H1 (cell line): ENCODE results near the gene BRD8. TPM values are rescaled to one million over a fixed set of nuclear protein-coding genes. Genes with fewer than 3 reads are reported as not detected.

Experiments used
- CTCF ChIA-PET: fragments of 300-600 bp; sonication (Branson Sonifier 250); formaldehyde crosslinking; loops from one replicate; lab custom pipeline; 2021; ENCODE audit not compliant: partially characterized antibody; lab: Charles Lee
- POLR2A ChIA-PET: fragments of 300-600 bp; sonication (Branson Sonifier 250); formaldehyde crosslinking; loops from one replicate; lab custom pipeline; 2021; ENCODE audit warnings: inconsistent platforms; ENCODE audit not compliant: partially characterized antibody; lab: Charles Lee
- DNase-seq, 2 experiments: peaks; one replicate each; pipeline versions ENCODE4 v3.0.0 to v3.0.0-alpha.2; 2010 to 2022; ENCODE audit warnings: low spot score in 2 of 2, low read depth in 1 of 2, mixed read lengths in 1 of 2
- FAIRE-seq: peaks from 2 replicates; lab custom pipeline; 2011; peaks lifted over from hg19 to GRCh38; lab: Jason Lieb, UNC
- H2AFZ ChIP-seq: 2 replicates; pipeline ENCODE4 v1.8.1; 2012; ENCODE audit warnings: low read length, inconsistent platforms
- H2AK5ac ChIP-seq: 2 replicates; pipeline ENCODE4 v1.6.1; 2013; ENCODE audit warnings: low read depth, low read length
- H2BK120ac ChIP-seq: replicated peaks from 2 replicates; pipeline ENCODE3; 2013; ENCODE audit warnings: low read depth, low read length, inconsistent platforms
- H2BK12ac ChIP-seq: 2 replicates; pipeline ENCODE4 v1.6.1; 2013; ENCODE audit warnings: low read depth, low read length
- H2BK15ac ChIP-seq: 2 replicates; pipeline ENCODE4 v1.6.1; 2013; ENCODE audit warnings: low read length
- H2BK20ac ChIP-seq: 2 replicates; pipeline ENCODE4 v1.6.1; 2013; ENCODE audit warnings: low read length
- H2BK5ac ChIP-seq: 2 replicates; pipeline ENCODE4 v1.6.1; 2013; ENCODE audit warnings: low read depth, low read length
- H3K14ac ChIP-seq: 2 replicates; pipeline ENCODE4 v1.6.1; 2013; ENCODE audit warnings: inconsistent platforms; ENCODE audit not compliant: insufficient read length
- H3K18ac ChIP-seq: 2 replicates; pipeline ENCODE4 v1.6.1; 2013; ENCODE audit warnings: low read length; ENCODE audit errors: extremely low read depth
- H3K23ac ChIP-seq: 2 replicates; pipeline ENCODE4 v1.6.1; 2013; ENCODE audit warnings: inconsistent platforms; ENCODE audit not compliant: insufficient read length
- H3K23me2 ChIP-seq: 2 replicates; pipeline ENCODE4 v1.6.1; 2013; ENCODE audit warnings: low read depth, low read length
- H3K27ac ChIP-seq: 2 replicates; pipeline ENCODE4 v1.6.1; 2011; ENCODE audit warnings: low read depth, low read length, inconsistent platforms
- H3K27me3 ChIP-seq, 4 experiments: replicated peaks in 1 of 4; 1 replicate in 1 of 4; 2 replicates in 3 of 4; pipeline versions ENCODE4 v1.6.1 to v1.8.1; 2011 to 2013; ENCODE audit warnings: low read length in 3 of 4, mild to moderate bottlenecking in 3 of 4, inconsistent platforms in 2 of 4, mixed read lengths in 2 of 4, moderate library complexity in 1 of 4; ENCODE audit not compliant: control insufficient read depth in 3 of 4, insufficient read depth in 3 of 4; ENCODE audit errors: extremely low read depth in 1 of 4
- H3K36me3 ChIP-seq, 4 experiments: 2 replicates each; pipeline versions ENCODE4 v1.6.1 to v1.8.1; 2011 to 2013; ENCODE audit warnings: mild to moderate bottlenecking in 4 of 4, low read length in 3 of 4, moderate library complexity in 2 of 4, control low read depth in 1 of 4, inconsistent platforms in 1 of 4; ENCODE audit not compliant: insufficient read depth in 4 of 4, control insufficient read depth in 2 of 4
- H3K4ac ChIP-seq: replicated peaks from 2 replicates; pipeline ENCODE3; 2013; ENCODE audit warnings: low read length, low read depth, mixed read lengths, inconsistent platforms; ENCODE audit not compliant: insufficient read length
- H3K4me1 ChIP-seq, 4 experiments: replicated peaks in 1 of 4; 1 replicate in 1 of 4; 2 replicates in 3 of 4; pipeline versions ENCODE4 v1.6.1 to v1.8.1; 2011 to 2013; ENCODE audit warnings: low read length in 3 of 4, inconsistent platforms in 2 of 4, mixed read lengths in 1 of 4; ENCODE audit not compliant: insufficient read depth in 4 of 4, control insufficient read depth in 3 of 4
- H3K4me2 ChIP-seq, 2 experiments: 2 replicates each; pipeline versions ENCODE4 v1.6.1 to v1.8.1; 2011 to 2013; ENCODE audit warnings: low read depth in 2 of 2, low read length in 2 of 2, control low read depth in 1 of 2, inconsistent platforms in 1 of 2, mild to moderate bottlenecking in 1 of 2; ENCODE audit not compliant: insufficient read depth in 1 of 2
- H3K4me3 ChIP-seq, 4 experiments: fragments of 200-600, 300-600 bp in 1 of 4; sonication (generic), shearing (Covaris generic), sonication (Bioruptor Twin) in 1 of 4; 2 replicates each; pipeline versions ENCODE4 v1.5.1 to v1.8.1; 2011 to 2016; ENCODE audit warnings: low read length in 4 of 4, low read depth in 3 of 4, control low read depth in 2 of 4, inconsistent platforms in 2 of 4, mild to moderate bottlenecking in 2 of 4, mixed read lengths in 1 of 4, moderate library complexity in 1 of 4; ENCODE audit not compliant: insufficient read depth in 2 of 4; ENCODE audit errors: extremely low read depth in 1 of 4
- H3K56ac ChIP-seq: replicated peaks from 2 replicates; pipeline ENCODE3; 2013; ENCODE audit warnings: low read depth, mild to moderate bottlenecking, mixed read lengths, low read length, inconsistent platforms; ENCODE audit not compliant: insufficient read length
- H3K79me1 ChIP-seq: 2 replicates; pipeline ENCODE4 v1.6.1; 2013; ENCODE audit warnings: low read depth, low read length, control low read depth
- H3K79me2 ChIP-seq, 2 experiments: 2 replicates each; pipeline versions ENCODE4 v1.6.1 to v1.8.1; 2012 to 2013; ENCODE audit warnings: low read length in 2 of 2, mild to moderate bottlenecking in 2 of 2, inconsistent platforms in 1 of 2; ENCODE audit not compliant: insufficient read depth in 2 of 2, control insufficient read depth in 1 of 2
- H3K9ac ChIP-seq, 4 experiments: replicated peaks in 1 of 4; 1 replicate in 1 of 4; 2 replicates in 3 of 4; pipeline versions ENCODE4 v1.6.1 to v1.8.1; 2011 to 2013; ENCODE audit warnings: low read depth in 3 of 4, low read length in 3 of 4, control low read depth in 2 of 4, mild to moderate bottlenecking in 2 of 4, moderate library complexity in 2 of 4, inconsistent platforms in 1 of 4; ENCODE audit errors: extremely low read depth in 1 of 4
- H3K9me3 ChIP-seq, 2 experiments: 2 replicates each; pipeline versions ENCODE4 v1.6.1 to v1.8.1; 2012 to 2013; ENCODE audit warnings: mild to moderate bottlenecking in 2 of 2, moderate library complexity in 2 of 2, control low read depth in 1 of 2, inconsistent platforms in 1 of 2, low read depth in 1 of 2, low read length in 1 of 2, mixed read lengths in 1 of 2; ENCODE audit not compliant: insufficient read depth in 2 of 2
- H4K20me1 ChIP-seq, 2 experiments: replicated peaks in 1 of 2; 2 replicates each; pipeline versions ENCODE3 to v1.8.1; 2011 to 2013; ENCODE audit warnings: inconsistent platforms in 2 of 2, low read length in 2 of 2, mild to moderate bottlenecking in 1 of 2; ENCODE audit not compliant: insufficient read depth in 2 of 2, control insufficient read depth in 1 of 2
- H4K5ac ChIP-seq: 2 replicates; pipeline ENCODE4 v1.6.1; 2013; ENCODE audit warnings: low read length, low read depth, mixed read lengths, inconsistent platforms; ENCODE audit not compliant: insufficient read length
- H4K8ac ChIP-seq: 2 replicates; pipeline ENCODE4 v1.8.0; 2013; ENCODE audit warnings: mild to moderate bottlenecking, moderate library complexity, low read length, inconsistent platforms; ENCODE audit not compliant: insufficient read depth; ENCODE audit errors: extremely low read depth
- H4K91ac ChIP-seq: replicated peaks from 2 replicates; pipeline ENCODE3; 2013; ENCODE audit warnings: low read length, mixed read lengths, inconsistent platforms; ENCODE audit not compliant: insufficient read length
- ASH2L ChIP-seq: fragments of 200-600, 300-600 bp; sonication (generic); IDR thresholded peaks from one replicate; pipeline ENCODE4 v1.7.1; 2017; ENCODE audit warnings: low read length
- BACH1 ChIP-seq: IDR thresholded peaks from 2 replicates; pipeline ENCODE4 v1.6.1; 2012; ENCODE audit warnings: low read length, improper control_type of control experiment
- EZH2 ChIP-seq: fragments of 200-600 bp; sonication (generic); IDR thresholded peaks from 2 replicates; pipeline ENCODE4 v1.7.1; 2012; ENCODE audit warnings: low read depth, mild to moderate bottlenecking, moderate library complexity, low read length, inconsistent platforms; ENCODE audit not compliant: severe bottlenecking
- GABPA ChIP-seq: IDR thresholded peaks from 2 replicates; pipeline ENCODE4 v1.6.1; 2011; ENCODE audit warnings: mild to moderate bottlenecking, low read length, moderate library complexity, borderline replicate concordance; ENCODE audit not compliant: insufficient read depth
- HDAC6 ChIP-seq: IDR thresholded peaks from one replicate; pipeline ENCODE4 v1.7.1; 2012; ENCODE audit warnings: low read depth, mild to moderate bottlenecking, inconsistent platforms, low read length, moderate library complexity
- MAFK ChIP-seq: IDR thresholded peaks from 2 replicates; pipeline ENCODE4 v1.6.1; 2012; ENCODE audit warnings: low read depth, mild to moderate bottlenecking, improper control_type of control experiment, low read length
- RBBP5 ChIP-seq: IDR thresholded peaks from 2 replicates; pipeline ENCODE4 v1.7.1; 2012; ENCODE audit warnings: low read depth, mild to moderate bottlenecking, inconsistent platforms, low read length, moderate library complexity, borderline replicate concordance
- SP2 ChIP-seq: IDR thresholded peaks from 2 replicates; pipeline ENCODE4 v1.6.1; 2012; ENCODE audit warnings: mild to moderate bottlenecking, low read length, inconsistent platforms
- WGBS, 2 experiments: shearing (Covaris generic) in 1 of 2; methylation state at CpG; one replicate each; pipeline versions ENCODE4 v1.1.6 to v1.1.7; 2013 to 2015; ENCODE audit warnings: low lambda C conversion rate in 2 of 2, mixed read lengths in 2 of 2, inconsistent platforms in 1 of 2, low coverage in 1 of 2, missing lambda C conversion rate in 1 of 2; ENCODE audit not compliant: insufficient replicate concordance in 2 of 2, insufficient coverage in 1 of 2, insufficient read length in 1 of 2; ENCODE audit errors: extremely low coverage in 1 of 2, missing lambda C conversion rate in 1 of 2; 5-methylcytosine and 5-hydroxymethylcytosine counted together
- polyA plus RNA-seq, 7 experiments: library from polyadenylated mRNA; depleted of rRNA in 3 of 7; stranded (reverse) in 5 of 7; unstranded in 2 of 7; fragments of >200 nt in 5 of 7; fragments of 200-250 nt in 2 of 7; gene quantifications; 1 replicate in 5 of 7; 2 replicates in 1 of 7; 4 replicates in 1 of 7; pipeline versions ENCODE4 v1.2.1 to v1.2.3, GENCODE V29; 2011 to 2013; ENCODE audit warnings: missing spikeins in 2 of 7, mixed read lengths in 2 of 7
- total RNA-seq: library from RNA; stranded (reverse); fragmentation: NEBNext Ultra II Directional; extraction: Animal tissue kit (Norgen Biotek cat#: 25700); gene quantifications from 2 replicates; pipeline ENCODE4 v1.2.1, GENCODE V29; 2021
- TF ChIP-seq, protein P1 (sequence below): IDR thresholded peaks from 2 replicates; pipeline ENCODE4 v1.6.1; 2012; ENCODE audit warnings: low read length, inconsistent platforms
- TF ChIP-seq, protein P2 (sequence below), 3 experiments: IDR thresholded peaks; 1 replicate in 2 of 3; 2 replicates in 1 of 3; pipeline versions ENCODE4 v1.5.1 to v1.6.1; 2011; ENCODE audit warnings: low read length in 3 of 3, mild to moderate bottlenecking in 3 of 3, inconsistent platforms in 2 of 3, low read depth in 1 of 3, moderate library complexity in 1 of 3; ENCODE audit not compliant: insufficient read depth in 1 of 3; ENCODE audit errors: control extremely low read depth in 1 of 3

BRD8 gene
- total and polyA plus RNA-seq, 2 of the 8 experiments (the other 6 are each of a cell fraction or from before 2014, with no cell fraction given), result 37.8 to 75.8 TPM

DNA sequence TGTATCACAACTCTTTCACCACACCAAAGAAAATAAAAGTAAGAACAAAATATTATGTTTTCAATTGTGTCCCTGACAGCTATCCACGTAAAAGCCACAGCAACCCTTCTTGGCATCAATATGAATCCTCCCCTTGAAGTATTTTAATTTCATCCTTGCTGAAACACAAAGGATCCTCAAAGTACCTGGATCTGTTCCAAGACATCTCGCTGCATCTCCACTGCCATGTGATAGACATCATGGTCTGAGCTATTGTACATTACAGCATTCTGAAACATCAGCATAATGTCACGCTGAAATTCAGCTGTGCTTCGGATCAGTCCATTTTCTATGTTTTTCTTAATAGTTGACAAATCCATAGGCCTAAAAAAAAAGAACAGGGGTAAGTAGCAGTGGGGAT, 17.7 kb downstream of the BRD8 start:
- H4K5ac ChIP-seq, result no peak overlapping the region
- no peak overlapping the region for H3K27ac ChIP-seq
- H4K91ac ChIP-seq, result no peak overlapping the region
- H3K27me3 ChIP-seq, result no peaks in the 10 kb centered on the region
- no peak overlapping the region for H2AK5ac ChIP-seq
- H3K4me3 ChIP-seq, result no peak overlapping the region
- H3K23me2 ChIP-seq, result no peaks in the 10 kb centered on the region; the same call in 1 of the 2 replicates
- no peaks in the 10 kb centered on the region for H3K79me1 ChIP-seq
- H2AFZ ChIP-seq, result no peak overlapping the region
- H3K18ac ChIP-seq, result no peak overlapping the region
- no peak overlapping the region for H3K4ac ChIP-seq
- no peak overlapping the region for H2BK12ac ChIP-seq
- H3K14ac ChIP-seq, result no peak overlapping the region
- H3K4me1 ChIP-seq, result no peaks in the 10 kb centered on the region
- H3K79me2 ChIP-seq, result no peaks in the 10 kb centered on the region
- FAIRE-seq (no peak), DNase-seq (no peak)
- H3K56ac ChIP-seq, result no peak overlapping the region
- no peak overlapping the region for H2BK15ac ChIP-seq
- H3K23ac ChIP-seq, result no peak overlapping the region
- H2BK5ac ChIP-seq, result no peak overlapping the region
- H3K4me2 ChIP-seq, result no peak overlapping the region
- H3K9me3 ChIP-seq, result no peaks in the 10 kb centered on the region
- no peak overlapping the region for H2BK20ac ChIP-seq
- ChIA-PET CTCF (no interaction called here), POLR2A (interaction anchor here (1.0 kb wide), 1 partner anchor 207 kb away, joined by 3 read pairs; no protein-coding TSS in a partner anchor)
- peaks cover 52 to 93% (median 81%) of the 10 kb centered on the region in 4 experiments for H3K36me3 ChIP-seq
- WGBS, 2 experiments, result 92% methylated on average over 4 of the region's 4 CpGs; no CpG with 5 or more reads in 1 of the 2 experiments
- H2BK120ac ChIP-seq, result no peak overlapping the region
- H4K20me1 ChIP-seq, result peaks cover 0 to 9% of the 10 kb centered on the region in 2 experiments
- H3K9ac ChIP-seq, result no peak overlapping the region
- H4K8ac ChIP-seq, result no peak overlapping the region
- no peak for TF ChIP-seq RBBP5
- TF ChIP-seq EZH2, result no peak
- TF ChIP-seq BACH1, result no peak
- TF ChIP-seq GABPA, result no peak
- no peak for TF ChIP-seq ASH2L
- no peak for TF ChIP-seq SP2
- TF ChIP-seq, protein P1, sequence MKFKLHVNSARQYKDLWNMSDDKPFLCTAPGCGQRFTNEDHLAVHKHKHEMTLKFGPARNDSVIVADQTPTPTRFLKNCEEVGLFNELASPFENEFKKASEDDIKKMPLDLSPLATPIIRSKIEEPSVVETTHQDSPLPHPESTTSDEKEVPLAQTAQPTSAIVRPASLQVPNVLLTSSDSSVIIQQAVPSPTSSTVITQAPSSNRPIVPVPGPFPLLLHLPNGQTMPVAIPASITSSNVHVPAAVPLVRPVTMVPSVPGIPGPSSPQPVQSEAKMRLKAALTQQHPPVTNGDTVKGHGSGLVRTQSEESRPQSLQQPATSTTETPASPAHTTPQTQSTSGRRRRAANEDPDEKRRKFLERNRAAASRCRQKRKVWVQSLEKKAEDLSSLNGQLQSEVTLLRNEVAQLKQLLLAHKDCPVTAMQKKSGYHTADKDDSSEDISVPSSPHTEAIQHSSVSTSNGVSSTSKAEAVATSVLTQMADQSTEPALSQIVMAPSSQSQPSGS, result no peak
- no peak for TF ChIP-seq HDAC6
- TF ChIP-seq, protein P2, sequence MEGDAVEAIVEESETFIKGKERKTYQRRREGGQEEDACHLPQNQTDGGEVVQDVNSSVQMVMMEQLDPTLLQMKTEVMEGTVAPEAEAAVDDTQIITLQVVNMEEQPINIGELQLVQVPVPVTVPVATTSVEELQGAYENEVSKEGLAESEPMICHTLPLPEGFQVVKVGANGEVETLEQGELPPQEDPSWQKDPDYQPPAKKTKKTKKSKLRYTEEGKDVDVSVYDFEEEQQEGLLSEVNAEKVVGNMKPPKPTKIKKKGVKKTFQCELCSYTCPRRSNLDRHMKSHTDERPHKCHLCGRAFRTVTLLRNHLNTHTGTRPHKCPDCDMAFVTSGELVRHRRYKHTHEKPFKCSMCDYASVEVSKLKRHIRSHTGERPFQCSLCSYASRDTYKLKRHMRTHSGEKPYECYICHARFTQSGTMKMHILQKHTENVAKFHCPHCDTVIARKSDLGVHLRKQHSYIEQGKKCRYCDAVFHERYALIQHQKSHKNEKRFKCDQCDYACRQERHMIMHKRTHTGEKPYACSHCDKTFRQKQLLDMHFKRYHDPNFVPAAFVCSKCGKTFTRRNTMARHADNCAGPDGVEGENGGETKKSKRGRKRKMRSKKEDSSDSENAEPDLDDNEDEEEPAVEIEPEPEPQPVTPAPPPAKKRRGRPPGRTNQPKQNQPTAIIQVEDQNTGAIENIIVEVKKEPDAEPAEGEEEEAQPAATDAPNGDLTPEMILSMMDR (IDR thresholded peaks at IDR 0.05; ENCODE audit: control extremely low read depth in 1 of 3, insufficient read depth in 1 of 3, low read depth in 1 of 3, low read length in 3 of 3), result no peak
- no peak for TF ChIP-seq MAFK
